ENCODE results near the gene ZDHHC3.
"Not testable (repeated sequence)": the region's sequence is repeated elsewhere in the genome, so short reads cannot be mapped to it uniquely, and the experiment has no call there.

Gene ZDHHC3

GRCh38 chr3:44962621-44963393 lies 13.2 kb downstream of the ZDHHC3 start:
- DNase-seq: no peak

- DNase-seq: no peak
Measured at GRCh38 chr3:44961888-44962287, 14.1 kb downstream of the ZDHHC3 start.

- DNase-seq: no peak
Measured at GRCh38 chr3:44960387-44961026, 15.5 kb downstream of the ZDHHC3 start.

- DNase-seq: no peak
Measured at GRCh38 chr3:44958386-44958785, 17.6 kb downstream of the ZDHHC3 start.

- DNase-seq: no peak
Measured at GRCh38 chr3:44957986-44958385, 18.0 kb downstream of the ZDHHC3 start.

- no peak for DNase-seq
Measured at GRCh38 chr3:44955917-44956316, 20.1 kb downstream of the ZDHHC3 start.

- no peak for DNase-seq
Measured at GRCh38 chr3:44954962-44955361, 21.0 kb downstream of the ZDHHC3 start.

- no peak for DNase-seq
Measured at GRCh38 chr3:44954304-44954703, 21.7 kb downstream of the ZDHHC3 start.

- no peak for DNase-seq
Measured at GRCh38 chr3:44952689-44953088, 23.3 kb downstream of the ZDHHC3 start.

- no peak for DNase-seq
Measured at GRCh38 chr3:44950275-44950734, 25.7 kb downstream of the ZDHHC3 start.

GRCh38 chr3:44949770-44950169 lies 26.2 kb downstream of the ZDHHC3 start:
- not testable (repeated sequence) for DNase-seq

- no peak for DNase-seq
Measured at GRCh38 chr3:44948239-44948638, 27.7 kb downstream of the ZDHHC3 start.

- no peak for DNase-seq
Measured at GRCh38 chr3:44942202-44942921, 33.6 kb downstream of the ZDHHC3 start.

GRCh38 chr3:44939581-44940036 lies 36.4 kb downstream of the ZDHHC3 start:
- DNase-seq: no peak

- DNase-seq: no peak
Measured at GRCh38 chr3:44932986-44933944, 42.7 kb downstream of the ZDHHC3 start.

GRCh38 chr3:44932271-44932670 lies 43.7 kb downstream of the ZDHHC3 start:
- no peak for DNase-seq

- no peak for DNase-seq
Measured at GRCh38 chr3:44931791-44932190, 44.2 kb downstream of the ZDHHC3 start.

GRCh38 chr3:44930911-44931310 lies 45.1 kb downstream of the ZDHHC3 start:
- DNase-seq: no peak

GRCh38 chr3:44929782-44930181 lies 46.2 kb downstream of the ZDHHC3 start:
- no peak for DNase-seq

- DNase-seq: no peak
Measured at GRCh38 chr3:44927371-44927770, 48.6 kb downstream of the ZDHHC3 start.

- no peak for DNase-seq
Measured at GRCh38 chr3:44926921-44927320, 49.1 kb downstream of the ZDHHC3 start.

- DNase-seq: no peak
Measured at GRCh38 chr3:44926172-44926571, 49.8 kb downstream of the ZDHHC3 start.

Data from stimulated activated CD4-positive, alpha-beta T cell treated with anti-CD3 and anti-CD28 coated beads, Interleukin-12 subunit alpha, Interleukin-12 subunit beta, amount 100 ng/mL, for 4 hours (primary cell).